Medulla oblongata (tissue), 1 donor: ENCODE measurements around the gene EHBP1L1.
"Not testable (repeated sequence)": the region's sequence is repeated elsewhere in the genome, so short reads cannot be mapped to it uniquely, and the experiment has no call there.

Source experiments
- DNase-seq: peaks from one replicate; pipeline ENCODE4 v3.0.0-alpha.2; 2015; ENCODE audit errors: extremely low spot score

EHBP1L1 gene

GRCh38 chr11:65560555-65561418 is 15.1 kb upstream of the EHBP1L1 start:
- peak; percentile 69 for DNase-seq

- DNase-seq, result no peak
Observed at GRCh38 chr11:65562020-65562419, 13.8 kb upstream of the EHBP1L1 start.

- no peak for DNase-seq
Observed at GRCh38 chr11:65562788-65563187, 13.1 kb upstream of the EHBP1L1 start.

GRCh38 chr11:65563601-65564000 is 12.3 kb upstream of the EHBP1L1 start:
- DNase-seq, result no peak

GRCh38 chr11:65564879-65565559 is 10.8 kb upstream of the EHBP1L1 start:
- DNase-seq, result not testable (repeated sequence)

GRCh38 chr11:65565624-65566453 is 10.0 kb upstream of the EHBP1L1 start:
- DNase-seq, result no peak

GRCh38 chr11:65569164-65569972 is 6.5 kb upstream of the EHBP1L1 start:
- DNase-seq, result no peak

- DNase-seq, result peak; percentile 98
Observed at GRCh38 chr11:65569973-65570918, 5.6 kb upstream of the EHBP1L1 start, which contains the start of gene ZNRD2. TSS of gene ZNRD2 (plus strand) at chr11:65570477. CDS start at chr11:65570492, 15 bp downstream.

GRCh38 chr11:65571420-65571819 is 4.4 kb upstream of the EHBP1L1 start:
- DNase-seq, result no peak

GRCh38 chr11:65571940-65572339 is 3.9 kb upstream of the EHBP1L1 start:
- DNase-seq, result peak; percentile 33

- DNase-seq, result peak; percentile 92
Observed at GRCh38 chr11:65572356-65573051, 3.3 kb upstream of the EHBP1L1 start, which contains the start of gene FAM89B. TSS of gene FAM89B (plus strand) at chr11:65572538. CDS start at chr11:65572670, 132 bp downstream.

GRCh38 chr11:65573391-65574079 is 2.3 kb upstream of the EHBP1L1 start:
- DNase-seq, result no peak

- peak; percentile 84 for DNase-seq
Observed at GRCh38 chr11:65574109-65574810, 1.6 kb upstream of the EHBP1L1 start.

GRCh38 chr11:65574811-65575567 is 864 bp upstream of the EHBP1L1 start:
- DNase-seq, result no peak

- no peak for DNase-seq
Observed at GRCh38 chr11:65576232-65576866, 496 bp downstream of the EHBP1L1 start.

GRCh38 chr11:65576867-65577755 is 1.3 kb downstream of the EHBP1L1 start:
- peak; percentile 66 for DNase-seq
